ENCODE results near the gene VIPR2. TPM values are rescaled to one million over a fixed set of nuclear protein-coding genes. Genes with fewer than 3 reads are reported as not detected.

VIPR2 gene
- total and polyA plus RNA-seq, 4 donors = 0.02 to 0.91 (median 0.73) TPM

- DNase-seq (no peak), ATAC-seq (ENCODE audit: insufficient read depth, low FRiP score) (no peak)
- Histone ChIP-seq H3K27ac (ENCODE audit: low read depth in 1 of 2, low read length in 1 of 2) (no peak overlapping the region), H3K9me3 (ENCODE audit: control insufficient read depth in 4 of 4, insufficient read depth in 3 of 4, low read length in 3 of 4) (no peaks in the 10 kb centered on the region), H3K36me3 (ENCODE audit: control insufficient read depth in 4 of 4, insufficient read depth in 4 of 4, low read length in 4 of 4) (no peaks in the 10 kb centered on the region), H3K4me1 (ENCODE audit: control insufficient read depth in 5 of 5, insufficient read depth in 5 of 5, low read length in 5 of 5) (peaks cover 0 to 5% (median 0%) of the 10 kb centered on the region in 5 donors), H3K4me3 (no peak overlapping the region), H3K9ac (ENCODE audit: insufficient read depth in 1 of 2, low read length in 2 of 2) (no peak overlapping the region), H3K27me3 (ENCODE audit: control insufficient read depth in 3 of 3, insufficient read depth in 3 of 3, low read length in 2 of 3) (peaks cover 0 to 19% (median 8%) of the 10 kb centered on the region in 3 donors)
- WGBS, 2 donors = 90 to 93% methylated on average over 13 to 17 of the region's 17 CpGs
- TF ChIP-seq, protein P1, sequence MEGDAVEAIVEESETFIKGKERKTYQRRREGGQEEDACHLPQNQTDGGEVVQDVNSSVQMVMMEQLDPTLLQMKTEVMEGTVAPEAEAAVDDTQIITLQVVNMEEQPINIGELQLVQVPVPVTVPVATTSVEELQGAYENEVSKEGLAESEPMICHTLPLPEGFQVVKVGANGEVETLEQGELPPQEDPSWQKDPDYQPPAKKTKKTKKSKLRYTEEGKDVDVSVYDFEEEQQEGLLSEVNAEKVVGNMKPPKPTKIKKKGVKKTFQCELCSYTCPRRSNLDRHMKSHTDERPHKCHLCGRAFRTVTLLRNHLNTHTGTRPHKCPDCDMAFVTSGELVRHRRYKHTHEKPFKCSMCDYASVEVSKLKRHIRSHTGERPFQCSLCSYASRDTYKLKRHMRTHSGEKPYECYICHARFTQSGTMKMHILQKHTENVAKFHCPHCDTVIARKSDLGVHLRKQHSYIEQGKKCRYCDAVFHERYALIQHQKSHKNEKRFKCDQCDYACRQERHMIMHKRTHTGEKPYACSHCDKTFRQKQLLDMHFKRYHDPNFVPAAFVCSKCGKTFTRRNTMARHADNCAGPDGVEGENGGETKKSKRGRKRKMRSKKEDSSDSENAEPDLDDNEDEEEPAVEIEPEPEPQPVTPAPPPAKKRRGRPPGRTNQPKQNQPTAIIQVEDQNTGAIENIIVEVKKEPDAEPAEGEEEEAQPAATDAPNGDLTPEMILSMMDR (IDR thresholded peaks at IDR 0.05; ENCODE audit: control extremely low read depth, extremely low read depth) = no peak
Observed at GRCh38 chr7:159023206-159023605, 121.5 kb downstream of the VIPR2 start.

- no peak for DNase-seq
- no peak overlapping the region for H3K9ac ChIP-seq (ENCODE audit: insufficient read depth in 1 of 2, low read length in 2 of 2)
- no peaks in the 10 kb centered on the region for H3K9me3 ChIP-seq (ENCODE audit: control insufficient read depth in 4 of 4, insufficient read depth in 3 of 4, low read length in 3 of 4)
- no peak overlapping the region for H3K4me3 ChIP-seq
- H3K4me1 ChIP-seq (ENCODE audit: control insufficient read depth in 5 of 5, insufficient read depth in 5 of 5, low read length in 5 of 5) = no peaks in the 10 kb centered on the region
- no peak for ATAC-seq (ENCODE audit: insufficient read depth, low FRiP score)
- H3K27me3 ChIP-seq (ENCODE audit: control insufficient read depth in 3 of 3, insufficient read depth in 3 of 3, low read length in 2 of 3) = peaks cover 0 to 13% (median under 1%) of the 10 kb centered on the region in 3 donors
- no peak overlapping the region for H3K27ac ChIP-seq (ENCODE audit: low read depth in 1 of 2, low read length in 1 of 2)
- no peaks in the 10 kb centered on the region for H3K36me3 ChIP-seq (ENCODE audit: control insufficient read depth in 4 of 4, insufficient read depth in 4 of 4, low read length in 4 of 4)
- WGBS, 2 donors = 82 to 83% methylated on average over 20 of the region's 20 CpGs
- TF ChIP-seq, protein P1 (IDR thresholded peaks at IDR 0.05; ENCODE audit: control extremely low read depth, extremely low read depth) = no peak
Observed at GRCh38 chr7:159022238-159022993, 122.3 kb downstream of the VIPR2 start.

DNA sequence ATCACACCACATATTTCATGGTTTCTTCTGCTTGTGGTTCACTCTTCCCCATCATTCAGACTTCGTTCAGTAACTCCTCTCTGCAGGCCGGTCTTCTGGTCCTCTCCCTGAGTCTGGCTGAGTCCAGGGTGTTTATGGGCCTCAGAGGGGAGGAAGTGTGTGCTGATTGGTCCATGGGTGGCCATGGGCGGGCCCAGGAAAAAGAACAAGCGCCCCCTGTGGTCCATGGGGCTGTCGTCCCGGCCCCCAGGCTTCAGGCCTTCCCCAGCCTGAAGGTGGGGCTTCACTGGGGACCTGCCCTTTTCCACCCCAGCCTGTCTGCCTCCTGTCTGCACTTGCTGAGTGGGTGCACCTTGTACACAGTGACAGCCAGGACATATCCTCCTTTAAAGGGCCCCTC, 123.7 kb downstream of the VIPR2 start:
- TF ChIP-seq, protein P1 (IDR thresholded peaks at IDR 0.05; ENCODE audit: control extremely low read depth, extremely low read depth) = no peak
- no peak for ATAC-seq (ENCODE audit: insufficient read depth, low FRiP score)
- peaks cover 0 to 4% (median 0%) of the 10 kb centered on the region in 3 donors for H3K27me3 ChIP-seq (ENCODE audit: control insufficient read depth in 3 of 3, insufficient read depth in 3 of 3, low read length in 2 of 3)
- no peak for DNase-seq
- H3K4me3 ChIP-seq = no peak overlapping the region
- no peak overlapping the region for H3K9ac ChIP-seq (ENCODE audit: insufficient read depth in 1 of 2, low read length in 2 of 2)
- 77% methylated on average over 6 of the region's 6 CpGs for WGBS, 2 donors
- no peaks in the 10 kb centered on the region for H3K4me1 ChIP-seq (ENCODE audit: control insufficient read depth in 5 of 5, insufficient read depth in 5 of 5, low read length in 5 of 5)
- H3K9me3 ChIP-seq (ENCODE audit: control insufficient read depth in 4 of 4, insufficient read depth in 3 of 4, low read length in 3 of 4) = no peaks in the 10 kb centered on the region
- no peaks in the 10 kb centered on the region for H3K36me3 ChIP-seq (ENCODE audit: control insufficient read depth in 4 of 4, insufficient read depth in 4 of 4, low read length in 4 of 4)
- H3K27ac ChIP-seq (ENCODE audit: low read depth in 1 of 2, low read length in 1 of 2) = no peak overlapping the region

All from lung (tissue), 12 donors.